Spinal cord (tissue), 10 donors: ENCODE measurements around the gene EVX2. TPM values are rescaled to one million over a fixed set of nuclear protein-coding genes. Genes with fewer than 3 reads are reported as not detected.

ENCODE experiments used
- DNase-seq, 6 donors: peaks; one replicate each; pipeline versions ENCODE4 v3.0.0 to v3.0.0-alpha.2; 2013 to 2015; ENCODE audit warnings: low spot score in 6 of 6, low read depth in 4 of 6
- H3K27ac ChIP-seq: one replicate; pipeline ENCODE4 v1.5.1; 2013; ENCODE audit warnings: low read depth, low read length, control low read depth
- H3K27me3 ChIP-seq: one replicate; pipeline ENCODE4 v1.6.1; 2013; ENCODE audit warnings: low read length; ENCODE audit not compliant: control insufficient read depth, insufficient read depth
- H3K36me3 ChIP-seq: one replicate; pipeline ENCODE4 v1.6.1; 2013; ENCODE audit warnings: low read length; ENCODE audit not compliant: control insufficient read depth, insufficient read depth
- H3K4me1 ChIP-seq: one replicate; pipeline ENCODE4 v1.6.1; 2013; ENCODE audit warnings: low read length; ENCODE audit not compliant: control insufficient read depth, insufficient read depth
- H3K4me3 ChIP-seq: one replicate; pipeline ENCODE4 v1.5.1; 2013; ENCODE audit warnings: low read depth, low read length, control low read depth
- H3K9me3 ChIP-seq: one replicate; pipeline ENCODE4 v1.6.1; 2013; ENCODE audit warnings: low read length; ENCODE audit not compliant: control insufficient read depth, insufficient read depth
- WGBS: methylation state at CpG from one replicate; pipeline ENCODE4 v1.1.5; 2013; ENCODE audit warnings: missing lambda C conversion rate; ENCODE audit not compliant: insufficient coverage; 5-methylcytosine and 5-hydroxymethylcytosine counted together
- polyA plus RNA-seq, 2 donors: library from polyadenylated mRNA; unstranded; fragments of 120-200 nt; gene quantifications; one replicate each; pipeline ENCODE4 v1.2.1, GENCODE V29; 2013; ENCODE audit not compliant: insufficient read length in 2 of 2
- total RNA-seq, 2 donors: library from RNA; depleted of rRNA in 1 of 2; stranded (reverse); fragments of 120-200 nt in 1 of 2; fragments of >200 nt in 1 of 2; gene quantifications; one replicate each; pipeline versions ENCODE4 v1.2.3 to v1.2.4, GENCODE V29; 2013 to 2014
- donor health status: healthy.

Gene EVX2
- total and polyA plus RNA-seq, 4 donors, result 0.17 to 1.1 (median 0.67) TPM

DNA sequence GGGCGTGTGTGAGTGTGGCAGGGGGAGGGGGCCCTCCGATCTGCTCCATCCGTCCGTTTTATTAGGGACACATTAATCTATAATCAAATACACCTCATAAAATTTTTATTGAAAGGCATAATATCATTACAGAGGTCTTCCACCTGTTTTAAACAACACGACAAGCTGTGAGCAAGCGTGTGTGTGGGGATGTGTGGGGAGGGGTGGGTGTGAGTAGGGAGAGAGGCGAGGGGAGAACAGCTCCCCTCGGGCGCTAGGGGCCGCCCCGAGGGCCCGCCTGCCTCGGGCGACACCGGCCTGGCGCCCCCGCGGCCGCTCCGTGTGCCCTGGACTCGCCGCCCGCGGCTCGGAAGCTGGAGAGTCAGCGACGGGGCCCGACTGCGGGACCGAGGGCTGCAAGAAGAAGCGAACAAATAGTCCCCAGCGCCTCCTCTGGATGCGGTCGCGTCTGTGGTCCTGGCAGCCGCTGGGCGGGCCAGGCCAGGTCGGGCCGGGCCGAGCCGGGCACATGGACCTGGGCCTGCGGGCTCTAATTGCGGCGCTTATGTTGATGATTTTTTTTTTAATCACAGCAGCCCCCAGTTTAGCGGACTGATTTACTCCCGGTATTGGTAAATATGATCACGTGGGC, 38.4 kb upstream of the EVX2 start:
- peak overlapping the region; percentile 42 for H3K27ac ChIP-seq

DNA sequence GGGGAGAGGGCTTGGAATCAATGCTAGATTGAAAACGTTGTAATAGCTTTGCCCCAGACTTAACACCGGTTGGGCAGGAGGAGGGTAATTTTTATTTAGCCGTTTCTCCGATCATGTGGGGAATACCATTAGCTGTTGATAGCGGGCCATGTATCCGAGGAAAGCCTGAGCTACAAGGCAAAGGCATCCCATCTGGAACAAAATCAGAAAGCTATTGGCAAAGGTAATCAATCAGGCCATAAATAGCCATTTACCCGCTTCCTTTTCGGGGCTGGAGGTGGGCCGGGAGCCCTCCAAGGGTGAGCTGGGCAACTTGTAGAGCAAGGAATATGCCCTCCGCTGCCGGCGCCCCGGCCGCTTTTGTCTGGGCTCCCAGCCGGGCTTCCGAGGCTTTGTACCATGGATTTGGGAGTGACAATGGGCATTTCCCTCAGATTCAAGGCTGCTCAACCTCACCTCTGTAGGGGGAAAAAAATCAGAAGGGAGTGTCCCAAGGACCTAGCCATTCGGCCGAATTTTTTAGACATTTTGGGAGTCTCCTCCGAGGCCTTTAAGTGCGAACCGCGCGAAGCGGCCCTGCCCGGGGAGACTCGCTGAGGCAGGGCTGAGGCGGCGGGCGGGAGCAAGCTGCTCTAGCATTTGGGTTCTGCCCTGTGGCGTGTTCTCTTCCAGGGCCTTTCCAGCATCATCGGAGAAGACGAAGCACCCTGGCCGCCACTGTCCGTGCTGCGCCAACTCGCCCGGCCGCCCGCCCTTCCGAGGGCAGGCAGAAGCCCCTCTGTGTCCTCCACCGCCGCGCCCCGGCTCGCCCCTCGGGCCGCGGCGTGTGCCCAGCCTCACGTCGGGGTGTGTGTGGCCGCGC, 37.7 kb upstream of the EVX2 start:
- peak in 1 of 6 donors; percentile 64 for DNase-seq
- peaks cover 92% of the 10 kb centered on the region for H3K27me3 ChIP-seq
- H3K9me3 ChIP-seq, result no peaks in the 10 kb centered on the region
- peak overlapping the region; percentile 29 for H3K27ac ChIP-seq
- peaks cover 51% of the 10 kb centered on the region for H3K4me1 ChIP-seq
- H3K4me3 ChIP-seq, result peak overlapping the region; percentile 6
- peaks cover 7% of the 10 kb centered on the region for H3K36me3 ChIP-seq
- 6% methylated on average over 44 of the region's 53 CpGs for WGBS

More for the DNA sequence above, 38.4 kb upstream of the EVX2 start:
- Histone ChIP-seq H3K9me3 (no peaks in the 10 kb centered on the region), H3K27me3 (peaks cover 84% of the 10 kb centered on the region), H3K4me3 (peak overlapping the region; percentile 51), H3K36me3 (peaks cover 7% of the 10 kb centered on the region), H3K4me1 (peaks cover 48% of the 10 kb centered on the region)
- 2% methylated on average over 43 of the region's 47 CpGs for WGBS
- peak in 2 of 6 donors; percentile 87 to 91 for DNase-seq

DNA sequence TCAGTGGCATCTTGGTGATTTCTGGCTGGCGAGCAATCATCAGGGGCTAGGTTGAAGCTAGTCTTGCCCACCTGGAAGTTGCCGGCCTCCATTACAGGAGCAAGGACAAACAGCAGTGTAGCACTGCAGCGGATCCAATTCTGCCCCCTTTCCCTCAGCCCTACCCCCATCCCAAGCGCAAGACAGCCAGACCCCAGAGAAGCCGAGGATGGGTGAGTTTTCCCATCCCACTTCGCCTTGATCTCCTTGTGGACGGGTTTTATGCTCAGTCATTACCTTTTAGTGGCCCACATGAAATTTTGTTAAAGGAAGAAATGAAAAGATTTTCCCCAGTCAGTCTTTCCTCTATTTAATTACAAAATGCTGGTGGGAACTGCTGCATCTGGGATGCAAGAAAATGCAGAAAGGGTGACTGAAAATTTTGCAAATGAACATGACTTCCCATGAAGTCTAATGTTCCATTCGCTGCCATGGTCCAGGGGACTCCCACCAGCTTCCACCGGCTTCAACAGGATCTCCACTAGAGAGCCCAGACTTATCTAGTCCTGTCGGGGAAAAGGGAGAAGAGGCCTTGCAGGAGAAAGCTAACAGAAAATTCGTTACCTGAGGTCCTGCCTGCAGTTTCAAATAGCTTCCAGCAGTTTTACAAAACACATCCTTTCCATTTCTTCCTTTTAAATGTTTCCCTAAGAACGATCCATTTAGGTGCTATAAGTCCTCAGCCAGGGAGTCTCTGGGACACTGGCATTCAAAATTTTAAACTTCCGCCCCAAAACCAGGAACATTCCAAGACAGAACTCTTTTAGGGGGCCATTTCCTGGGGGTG, 36.8 kb upstream of the EVX2 start:
- DNase-seq, result peak in 1 of 6 donors; percentile 48
- 26% methylated on average over 9 of the region's 13 CpGs for WGBS
- Histone ChIP-seq H3K27ac (peak overlapping the region; percentile 29), H3K27me3 (peaks cover 95% of the 10 kb centered on the region), H3K9me3 (no peaks in the 10 kb centered on the region), H3K4me3 (no peak overlapping the region), H3K36me3 (peaks cover 7% of the 10 kb centered on the region), H3K4me1 (peaks cover 58% of the 10 kb centered on the region)

DNA sequence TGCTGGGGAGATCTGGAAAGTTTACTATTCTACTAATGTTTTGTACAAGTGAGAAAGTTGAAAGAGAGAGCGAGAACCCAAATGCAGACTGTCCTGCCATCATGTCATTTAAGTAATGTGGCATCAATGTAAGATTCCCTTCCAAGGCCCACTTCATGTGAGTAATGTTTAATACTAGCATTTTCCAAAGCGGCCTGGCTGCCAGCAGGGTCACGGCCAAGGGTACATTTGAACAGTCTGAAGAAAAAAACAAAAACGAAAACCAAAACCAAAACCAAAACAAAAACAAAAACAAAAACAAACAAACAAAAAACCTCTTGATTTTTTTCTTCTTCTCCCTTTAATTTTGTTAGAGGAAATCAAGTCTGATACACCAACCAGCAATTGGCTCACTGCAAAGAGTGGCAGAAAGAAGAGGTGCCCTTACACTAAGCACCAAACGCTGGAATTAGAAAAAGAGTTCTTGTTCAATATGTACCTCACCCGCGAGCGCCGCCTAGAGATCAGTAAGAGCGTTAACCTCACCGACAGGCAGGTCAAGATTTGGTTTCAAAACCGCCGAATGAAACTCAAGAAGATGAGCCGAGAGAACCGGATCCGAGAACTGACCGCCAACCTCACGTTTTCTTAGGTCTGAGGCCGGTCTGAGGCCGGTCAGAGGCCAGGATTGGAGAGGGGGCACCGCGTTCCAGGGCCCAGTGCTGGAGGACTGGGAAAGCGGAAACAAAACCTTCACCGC, 35.0 kb upstream of the EVX2 start:
- H3K27ac ChIP-seq, result peak overlapping the region; percentile 59
- H3K27me3 ChIP-seq, result peaks cover 95% of the 10 kb centered on the region
- H3K4me3 ChIP-seq, result peak overlapping the region; percentile 6
- H3K36me3 ChIP-seq, result no peaks in the 10 kb centered on the region
- H3K4me1 ChIP-seq, result peaks cover 42% of the 10 kb centered on the region
- H3K9me3 ChIP-seq, result no peaks in the 10 kb centered on the region
- peak in 1 of 6 donors; percentile 75 for DNase-seq
- WGBS, result 8% methylated on average over 16 of the region's 24 CpGs

DNA sequence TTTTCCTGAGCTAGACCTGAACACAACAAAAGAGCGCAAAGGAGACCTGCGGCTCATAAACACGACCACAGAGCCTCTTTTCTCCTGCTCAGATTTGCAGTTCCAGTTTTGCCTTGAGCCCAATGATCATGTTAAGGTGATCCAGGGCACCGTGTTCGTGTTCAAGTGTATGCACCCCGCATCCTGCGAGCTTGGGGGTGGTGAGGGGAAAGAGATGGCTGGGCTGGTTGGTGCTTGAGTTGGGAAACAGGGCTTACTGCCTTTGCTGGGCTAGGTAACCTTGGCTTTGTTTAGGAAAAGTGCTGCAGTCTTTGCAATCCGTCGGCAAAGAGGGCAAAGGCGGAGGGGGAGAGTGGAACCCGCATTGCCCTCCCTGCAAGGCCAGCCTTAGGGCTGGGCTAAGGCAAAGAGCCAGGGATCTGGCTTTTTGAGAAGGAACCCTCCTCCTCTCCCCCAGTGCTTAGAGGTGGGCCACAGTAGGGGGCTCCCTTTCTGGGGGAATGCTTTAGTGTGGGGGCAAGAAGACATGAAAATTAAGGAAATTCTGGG, 34.1 kb upstream of the EVX2 start:
- DNase-seq, result peak in 1 of 6 donors; percentile 14
- Histone ChIP-seq H3K4me1 (peaks cover 36% of the 10 kb centered on the region), H3K36me3 (no peaks in the 10 kb centered on the region), H3K4me3 (peak overlapping the region; percentile 35), H3K27ac (peak overlapping the region; percentile 57), H3K27me3 (peaks cover 97% of the 10 kb centered on the region), H3K9me3 (no peaks in the 10 kb centered on the region)
- WGBS, result 6% methylated on average over 9 of the region's 11 CpGs

DNA sequence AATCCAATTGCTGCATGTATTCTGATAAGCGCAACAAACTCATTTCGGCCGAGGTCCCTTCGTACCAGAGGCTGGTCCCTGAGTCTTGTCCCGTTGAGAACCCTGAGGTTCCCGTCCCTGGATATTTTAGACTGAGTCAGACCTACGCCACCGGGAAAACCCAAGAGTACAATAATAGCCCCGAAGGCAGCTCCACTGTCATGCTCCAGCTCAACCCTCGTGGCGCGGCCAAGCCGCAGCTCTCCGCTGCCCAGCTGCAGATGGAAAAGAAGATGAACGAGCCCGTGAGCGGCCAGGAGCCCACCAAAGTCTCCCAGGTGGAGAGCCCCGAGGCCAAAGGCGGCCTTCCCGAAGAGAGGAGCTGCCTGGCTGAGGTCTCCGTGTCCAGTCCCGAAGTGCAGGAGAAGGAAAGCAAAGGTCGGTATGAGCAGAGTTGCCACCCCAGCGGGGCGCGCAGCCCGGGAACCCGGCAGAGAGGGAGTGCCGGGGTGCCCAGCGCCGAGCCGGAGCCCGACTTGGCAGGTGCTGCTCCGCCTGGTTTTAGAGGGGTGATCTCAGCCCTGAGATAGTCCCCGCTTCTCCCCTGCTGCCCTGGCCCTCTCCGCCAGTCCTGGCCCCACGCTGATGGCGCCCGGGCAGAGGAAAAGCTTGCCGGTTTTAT, 33.5 kb upstream of the EVX2 start:
- DNase-seq, result no peak

DNA sequence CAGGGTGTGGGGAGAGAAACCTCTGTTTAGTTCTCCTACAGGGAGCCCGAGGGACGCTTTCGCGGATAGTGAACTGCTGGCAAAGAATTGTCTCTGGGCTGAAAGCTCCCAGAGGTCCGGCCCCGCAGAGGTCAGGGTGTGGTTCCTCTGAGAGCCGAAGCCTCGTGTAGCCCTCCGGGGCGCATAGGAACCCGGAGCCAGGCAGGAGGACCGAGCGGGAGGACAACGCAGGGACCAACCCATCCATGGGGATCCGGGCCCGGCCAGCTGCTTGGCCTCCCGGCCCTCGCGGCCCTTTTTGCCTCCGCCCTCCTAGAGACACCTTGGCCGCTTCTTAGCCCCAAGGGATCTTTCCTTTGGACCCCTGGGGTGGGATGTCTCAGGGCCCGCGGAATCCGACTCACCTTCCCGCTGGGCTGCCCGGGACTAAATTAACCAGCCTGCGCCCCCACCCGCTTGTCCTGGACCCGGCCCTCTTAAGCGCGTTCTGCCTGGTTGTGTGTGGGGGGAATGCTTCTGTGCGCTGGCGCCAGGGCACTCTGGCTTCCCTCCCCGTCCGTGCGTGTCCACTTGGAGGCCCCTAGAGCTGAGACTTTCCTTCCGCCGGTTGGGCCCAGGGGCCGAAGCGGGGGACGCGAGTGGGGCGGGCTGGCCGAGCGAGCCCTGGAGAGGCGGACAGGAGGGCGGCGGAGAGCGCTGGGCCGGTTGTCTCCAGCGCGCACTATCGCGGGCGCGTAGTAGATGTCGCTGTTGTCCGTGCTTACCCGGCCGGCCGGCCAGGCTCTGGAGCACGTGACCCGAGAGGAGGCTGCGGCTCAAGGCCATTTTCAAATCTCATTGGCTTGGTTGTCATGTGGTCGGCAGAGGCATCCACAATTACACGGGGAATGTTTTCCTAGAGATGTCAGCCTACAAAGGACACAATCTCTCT, 32.4 kb upstream of the EVX2 start, which contains the start of gene HOXD10:
Gene HOXD10 (plus strand): TSS at position 896 of the 931 bp plus-strand sequence. CDS start 56 bp downstream, outside the sequence.
- Histone ChIP-seq H3K27ac (peak within 1 kb of the TSS; percentile 80), H3K4me3 (peak within 1 kb of the TSS; percentile 35), H3K27me3 (peaks cover 99% of the 10 kb centered on the region), H3K4me1 (peaks cover 39% of the 10 kb centered on the region), H3K9me3 (no peaks in the 10 kb centered on the region), H3K36me3 (no peaks in the 10 kb centered on the region)
- DNase-seq, result peak in 1 of 6 donors; percentile 62
- 3% methylated on average over 64 of the region's 66 CpGs for WGBS

More for the DNA sequence above, 33.5 kb upstream of the EVX2 start:
- peak overlapping the region; percentile 35 for H3K4me3 ChIP-seq
- no peaks in the 10 kb centered on the region for H3K36me3 ChIP-seq
- H3K27ac ChIP-seq, result peak overlapping the region; percentile 57
- H3K9me3 ChIP-seq, result no peaks in the 10 kb centered on the region
- 17% methylated on average over 40 of the region's 40 CpGs for whole genome bisulfite sequencing
- H3K4me1 ChIP-seq, result peaks cover 39% of the 10 kb centered on the region
- peaks cover 99% of the 10 kb centered on the region for H3K27me3 ChIP-seq
